Neural progenitor cell (in vitro differentiated cells): ENCODE data around the gene BUD13. TPM values are rescaled to one million over a fixed set of nuclear protein-coding genes. Genes with fewer than 3 reads are reported as not detected.

ENCODE experiments used
- DNase-seq: peaks from one replicate; pipeline ENCODE4 v3.0.0-alpha.2; 2016; ENCODE audit warnings: low spot score
- H2AFZ ChIP-seq: fragments of 200-600 bp; sonication (generic); replicated peaks from 2 replicates; pipeline ENCODE4 v1.6.1; 2016; ENCODE audit warnings: antibody characterized with exemption
- H3F3A ChIP-seq: fragments of 200-600 bp; sonication (generic); 2 replicates; pipeline ENCODE4 v1.6.1; 2016; ENCODE audit warnings: antibody characterized with exemption, low read depth
- H3K27ac ChIP-seq: fragments of 200-600 bp; sonication (generic); 2 replicates; pipeline ENCODE4 v1.5.1; 2016; ENCODE audit warnings: mild to moderate bottlenecking
- H3K27me3 ChIP-seq: fragments of 200-600 bp; sonication (generic); 2 replicates; pipeline ENCODE4 v1.6.1; 2016; ENCODE audit warnings: mild to moderate bottlenecking, moderate library complexity
- H3K36me3 ChIP-seq: fragments of 200-600 bp; sonication (generic); 2 replicates; pipeline ENCODE4 v1.5.1; 2016
- H3K4me1 ChIP-seq: fragments of 200-600 bp; sonication (generic); 2 replicates; pipeline ENCODE4 v1.6.1; 2016; ENCODE audit warnings: mixed run types
- H3K4me2 ChIP-seq: fragments of 200-600 bp; sonication (generic); 2 replicates; pipeline ENCODE4 v1.6.1; 2016
- H3K4me3 ChIP-seq: fragments of 200-600 bp; sonication (generic); 2 replicates; pipeline ENCODE4 v1.5.1; 2016
- H3K79me2 ChIP-seq: fragments of 200-600 bp; sonication (generic); 2 replicates; pipeline ENCODE4 v1.6.1; 2016; ENCODE audit warnings: low read depth
- H3K9ac ChIP-seq: fragments of 200-600 bp; sonication (generic); 2 replicates; pipeline ENCODE4 v1.6.1; 2016
- H3K9me3 ChIP-seq: fragments of 200-600 bp; sonication (generic); 2 replicates; pipeline ENCODE4 v1.5.1; 2016; ENCODE audit warnings: low read depth
- H4K20me1 ChIP-seq: fragments of 200-600 bp; sonication (generic); 2 replicates; pipeline ENCODE4 v1.6.1; 2016; ENCODE audit warnings: low read depth
- H3K27ac Mint-ChIP-seq: 3 replicates; pipeline ENCODE4 v1.8.0; 2021; ENCODE audit warnings: mixed read lengths
- H3K27me3 Mint-ChIP-seq: 2 replicates; pipeline ENCODE4 v1.8.0; 2022; ENCODE audit warnings: low read depth, mild to moderate bottlenecking, inconsistent platforms, moderate library complexity, mixed read lengths; ENCODE audit not compliant: insufficient read depth
- H3K36me3 Mint-ChIP-seq: 3 replicates; pipeline ENCODE4 v1.8.0; 2021; ENCODE audit warnings: mixed read lengths
- H3K4me1 Mint-ChIP-seq: 3 replicates; pipeline ENCODE4 v1.8.0; 2021; ENCODE audit warnings: mixed read lengths
- H3K4me3 Mint-ChIP-seq: 3 replicates; pipeline ENCODE4 v1.8.0; 2021; ENCODE audit warnings: mild to moderate bottlenecking, moderate library complexity, mixed read lengths
- H3K9me3 Mint-ChIP-seq: 3 replicates; pipeline ENCODE4 v1.8.0; 2020; ENCODE audit warnings: mixed read lengths
- CTCF ChIP-seq: fragments of 200-600 bp; sonication (generic); IDR thresholded peaks from 2 replicates; pipeline ENCODE4 v1.5.1; 2017; ENCODE audit warnings: antibody characterized with exemption, mild to moderate bottlenecking
- EZH2 ChIP-seq: fragments of 200-600 bp; sonication (generic); IDR thresholded peaks from 2 replicates; pipeline ENCODE4 v1.6.1; 2017; ENCODE audit warnings: antibody characterized with exemption, mild to moderate bottlenecking, moderate library complexity
- EZH2phosphoT487 ChIP-seq: fragments of 200-600 bp; sonication (generic); IDR thresholded peaks from 2 replicates; pipeline ENCODE4 v1.6.1; 2017; ENCODE audit warnings: antibody characterized with exemption
- total RNA-seq: library from RNA; depleted of rRNA; stranded (reverse); fragments of >200 nt; gene quantifications from 2 replicates; pipeline ENCODE4 v1.2.3, GENCODE V29; 2015; ENCODE audit warnings: low replicate concordance

The BUD13 gene
- total RNA-seq, 1 donor from 2014 or later = 31.5 TPM

GRCh38 chr11:116732271-116733042 lies 40.3 kb downstream of the BUD13 start:
- Histone ChIP-seq H3K36me3 (no peaks in the 10 kb centered on the region), H3K27ac (no peak overlapping the region), H3K4me3 (peak overlapping the region; percentile 17), H3F3A (peaks cover 35% of the 10 kb centered on the region), H3K4me1 (peaks cover 45% of the 10 kb centered on the region), H2AFZ (peak overlapping the region; percentile 88), H3K27me3 (no peaks in the 10 kb centered on the region), H3K79me2 (no peaks in the 10 kb centered on the region), H3K4me2 (peak overlapping the region; percentile 63), H3K9me3 (no peaks in the 10 kb centered on the region), H4K20me1 (no peaks in the 10 kb centered on the region), H3K9ac (no peak overlapping the region)
- TF ChIP-seq CTCF (peak; percentile 70), EZH2phosphoT487 (no peak), EZH2 (no peak)
- Mint-ChIP-seq H3K27ac (peak overlapping the region; percentile 23), H3K27me3 (peaks cover 3% of the 10 kb centered on the region), H3K4me3 (no peak overlapping the region), H3K36me3 (peaks cover 2% of the 10 kb centered on the region), H3K9me3 (no peaks in the 10 kb centered on the region), H3K4me1 (peaks cover 40% of the 10 kb centered on the region)
- peak; percentile 88 for DNase-seq

GRCh38 chr11:116731821-116732220 lies 41.0 kb downstream of the BUD13 start:
- no peaks in the 10 kb centered on the region for H3K79me2 ChIP-seq
- H3K27ac ChIP-seq = no peak overlapping the region
- no peak overlapping the region for H3K9ac ChIP-seq
- H3K4me3 ChIP-seq = no peak overlapping the region
- peaks cover 45% of the 10 kb centered on the region for H3K4me1 ChIP-seq
- H3K36me3 ChIP-seq = no peaks in the 10 kb centered on the region
- no peaks in the 10 kb centered on the region for H4K20me1 ChIP-seq
- peak overlapping the region; percentile 63 for H3K4me2 ChIP-seq
- H2AFZ ChIP-seq = no peak overlapping the region
- peak overlapping the region; percentile 69 for H3K27ac Mint-ChIP-seq
- peaks cover 3% of the 10 kb centered on the region for H3K27me3 Mint-ChIP-seq
- no peak overlapping the region for H3K4me3 Mint-ChIP-seq
- peaks cover 40% of the 10 kb centered on the region for H3K4me1 Mint-ChIP-seq
- H3F3A ChIP-seq = peaks cover 35% of the 10 kb centered on the region
- no peak for DNase-seq
- TF ChIP-seq EZH2 (no peak), EZH2phosphoT487 (no peak), CTCF (no peak)
- no peaks in the 10 kb centered on the region for H3K36me3 Mint-ChIP-seq
- no peaks in the 10 kb centered on the region for H3K9me3 Mint-ChIP-seq
- H3K27me3 ChIP-seq = no peaks in the 10 kb centered on the region
- H3K9me3 ChIP-seq = no peaks in the 10 kb centered on the region

- Mint-ChIP-seq H3K27me3 (peaks cover 5% of the 10 kb centered on the region), H3K4me3 (peak overlapping the region; percentile 66), H3K4me1 (peaks cover 45% of the 10 kb centered on the region), H3K27ac (peak overlapping the region; percentile 69), H3K9me3 (no peaks in the 10 kb centered on the region), H3K36me3 (no peaks in the 10 kb centered on the region)
- Histone ChIP-seq H3K27ac (no peak overlapping the region), H3K9ac (no peak overlapping the region), H3K4me3 (no peak overlapping the region), H3K79me2 (no peaks in the 10 kb centered on the region), H2AFZ (no peak overlapping the region), H3K4me2 (peak overlapping the region; percentile 63), H3F3A (peaks cover 35% of the 10 kb centered on the region), H3K4me1 (peaks cover 48% of the 10 kb centered on the region), H3K9me3 (no peaks in the 10 kb centered on the region), H3K27me3 (no peaks in the 10 kb centered on the region), H3K36me3 (no peaks in the 10 kb centered on the region), H4K20me1 (no peaks in the 10 kb centered on the region)
- DNase-seq = peak; percentile 88
- TF ChIP-seq EZH2 = no peak
- no peak for TF ChIP-seq EZH2phosphoT487
- TF ChIP-seq CTCF = peak; percentile 42
Measured at GRCh38 chr11:116731097-116731761, 41.6 kb downstream of the BUD13 start.
